Embryonic facial prominence (tissue), 1 donor: ENCODE measurements around the gene TTC9C.
"Not testable (repeated sequence)": the region's sequence is repeated elsewhere in the genome, so short reads cannot be mapped to it uniquely, and the experiment has no call there.

Source experiments
- DNase-seq: peaks from one replicate; pipeline ENCODE4 v3.0.0-alpha.2; 2016; ENCODE audit errors: extremely low spot score

TTC9C gene

GRCh38 chr11:62752177-62752785 lies 24.0 kb downstream of the TTC9C start:
- no peak for DNase-seq

- no peak for DNase-seq
These were observed 24.9 kb downstream of the TTC9C start for GRCh38 chr11:62752994-62753735.

GRCh38 chr11:62753736-62754603 lies 25.7 kb downstream of the TTC9C start, which contains the start of gene ZBTB3:
Gene ZBTB3 (minus strand): TSS chr11:62754160. CDS start chr11:62753664, 496 bp downstream.
- peak; percentile 99 for DNase-seq

DNA sequence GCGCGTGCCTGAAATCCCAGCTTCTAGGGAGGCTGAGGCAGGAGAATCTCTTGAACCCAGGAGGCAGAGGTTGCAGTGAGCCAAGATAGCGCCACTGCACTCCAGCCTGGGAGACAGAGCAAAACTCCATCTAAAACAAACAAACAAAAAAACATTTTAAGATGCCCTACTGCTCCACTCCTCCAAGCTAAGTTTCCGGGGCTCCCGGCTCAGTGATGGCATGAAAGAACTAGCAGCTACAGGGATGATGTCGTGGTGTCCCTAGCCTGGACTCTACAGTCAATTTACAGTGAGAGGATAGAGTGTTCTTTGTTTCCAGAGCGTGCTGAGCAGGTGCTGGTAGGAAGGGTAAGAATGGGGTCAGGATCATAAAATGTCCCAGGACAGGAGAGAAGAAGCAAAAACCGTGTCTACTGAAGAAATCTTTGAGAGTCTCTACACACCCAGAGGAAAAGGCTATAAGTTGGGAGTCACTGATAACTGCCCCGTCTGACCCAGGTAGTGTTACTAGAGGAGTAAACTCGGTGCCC lies 26.9 kb downstream of the TTC9C start:
- no peak for DNase-seq

DNA sequence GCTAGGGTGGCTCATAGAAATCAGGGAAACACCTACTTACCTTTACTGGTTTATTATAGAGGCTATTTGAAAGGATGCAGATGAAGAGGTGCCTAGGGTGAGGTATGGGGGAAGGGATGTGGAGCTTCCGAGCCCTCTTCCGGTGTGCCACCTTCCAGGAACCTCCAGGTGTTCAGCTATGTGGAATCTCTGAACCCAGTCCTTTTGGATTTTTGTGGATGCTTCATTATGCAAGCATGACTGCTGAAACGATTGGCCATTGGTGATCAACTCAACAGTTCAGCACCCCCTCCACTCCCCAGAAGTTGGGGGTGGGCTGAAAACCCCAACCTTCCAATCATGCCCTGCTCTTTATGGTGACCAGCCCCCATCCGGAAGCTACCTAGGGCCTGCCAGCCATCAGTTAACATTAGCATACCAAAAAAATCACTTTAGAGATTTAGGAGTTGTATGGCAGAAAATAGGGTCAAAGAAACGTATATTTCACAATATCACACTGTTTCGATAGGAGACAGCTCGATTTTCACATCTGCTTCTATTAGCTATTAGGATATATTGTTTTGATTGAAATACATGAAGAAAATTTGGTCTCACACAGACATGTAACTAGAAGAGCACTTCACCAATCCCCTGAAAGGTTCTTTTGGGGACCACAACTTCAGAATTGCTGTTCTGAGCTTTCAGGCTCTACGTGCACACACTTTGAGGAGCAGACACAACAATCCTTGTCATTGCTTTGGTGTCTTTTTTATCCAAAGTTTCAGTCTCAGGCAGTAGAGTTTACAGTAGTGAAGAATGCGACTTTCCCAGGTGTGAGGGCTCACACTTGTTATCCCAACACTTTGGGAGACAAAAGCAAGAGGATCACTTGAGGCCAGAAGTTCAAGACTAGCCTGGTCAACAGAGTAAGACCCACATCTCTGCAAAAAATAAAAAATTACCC lies 29.8 kb downstream of the TTC9C start:
- DNase-seq, result no peak

DNA sequence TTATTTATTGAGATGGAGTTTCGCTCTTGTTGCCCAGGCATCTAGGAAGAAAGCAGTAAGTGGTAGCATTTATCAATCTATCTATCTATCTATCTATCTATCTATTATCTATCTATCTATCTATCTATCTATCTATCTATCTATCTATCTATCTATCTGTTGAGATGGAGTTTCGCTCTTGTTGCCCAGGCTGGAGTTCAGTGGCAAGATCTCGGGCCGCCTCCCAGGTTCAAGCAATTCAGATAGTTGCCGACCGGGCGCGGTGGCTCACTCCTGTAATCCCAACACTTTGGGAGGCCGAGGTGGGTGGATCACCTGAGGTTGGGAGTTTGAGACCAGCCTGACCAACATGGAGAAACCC lies 32.6 kb downstream of the TTC9C start:
- DNase-seq, result not testable (repeated sequence)

DNA sequence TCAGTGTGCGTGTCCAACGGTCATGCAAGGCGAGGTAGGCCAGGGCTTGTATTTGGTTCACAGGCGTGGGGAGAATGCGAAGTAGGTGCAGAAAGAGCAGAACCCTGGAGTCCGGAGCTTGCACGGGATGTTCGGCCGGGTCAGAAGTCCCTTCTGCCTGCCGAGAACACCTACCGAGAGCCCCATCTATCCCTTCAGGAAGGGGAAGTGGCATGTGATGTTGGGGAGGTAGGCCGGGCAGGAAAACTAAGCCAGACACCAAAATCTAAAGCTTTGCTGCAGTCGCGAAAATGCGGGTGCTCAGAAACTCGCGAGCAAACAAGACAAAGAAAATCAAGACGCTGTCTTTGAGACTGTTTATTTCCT lies 42.5 kb downstream of the TTC9C start:
- DNase-seq, result no peak

- peak; percentile 92 for DNase-seq
These were observed 43.1 kb downstream of the TTC9C start, which contains the start of gene TAF6L for GRCh38 chr11:62771144-62772021. Gene TAF6L (plus strand): TSS chr11:62771396. CDS start chr11:62775784, 4,388 bp downstream.

DNA sequence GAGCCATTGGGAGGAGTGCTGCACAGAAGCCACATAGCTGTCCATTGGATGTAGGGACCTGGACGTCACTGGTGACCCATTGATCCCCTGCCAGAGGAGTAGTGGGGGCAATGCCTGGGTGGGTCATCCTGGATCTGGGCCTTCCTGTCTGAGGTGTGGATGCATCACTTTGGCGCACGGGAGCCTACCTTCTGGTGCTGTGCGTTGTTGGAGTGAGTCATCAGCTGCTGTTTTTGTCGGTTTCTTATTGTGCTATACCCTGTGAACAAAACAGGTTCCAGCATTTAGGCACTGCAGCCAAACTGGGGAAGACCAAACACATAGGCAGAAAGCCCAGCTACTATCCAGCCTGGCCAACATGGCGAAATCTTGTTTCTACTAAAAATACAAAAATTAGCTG lies 46.1 kb downstream of the TTC9C start:
- DNase-seq, result no peak

DNA sequence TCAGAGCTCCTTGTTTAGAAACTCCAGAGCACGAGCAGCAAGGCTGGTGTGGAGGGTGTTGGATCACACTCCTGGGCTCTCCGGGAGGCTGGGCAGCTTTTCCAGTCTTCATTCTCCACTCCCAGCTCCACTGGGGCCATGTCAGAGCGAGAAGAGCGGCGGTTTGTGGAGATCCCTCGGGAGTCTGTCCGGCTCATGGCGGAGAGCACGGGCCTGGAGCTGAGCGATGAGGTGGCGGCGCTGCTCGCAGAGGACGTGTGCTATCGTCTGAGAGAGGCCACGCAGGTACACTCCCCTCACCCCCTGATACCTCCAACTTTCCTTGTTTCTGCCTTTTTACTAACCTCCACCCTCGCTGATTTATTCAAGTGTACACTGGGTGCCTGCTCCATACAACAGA lies 47.4 kb downstream of the TTC9C start:
- no peak for DNase-seq

GRCh38 chr11:62777389-62777788 lies 49.1 kb downstream of the TTC9C start:
- no peak for DNase-seq

GRCh38 chr11:62778441-62778840 lies 50.2 kb downstream of the TTC9C start:
- DNase-seq, result no peak

DNA sequence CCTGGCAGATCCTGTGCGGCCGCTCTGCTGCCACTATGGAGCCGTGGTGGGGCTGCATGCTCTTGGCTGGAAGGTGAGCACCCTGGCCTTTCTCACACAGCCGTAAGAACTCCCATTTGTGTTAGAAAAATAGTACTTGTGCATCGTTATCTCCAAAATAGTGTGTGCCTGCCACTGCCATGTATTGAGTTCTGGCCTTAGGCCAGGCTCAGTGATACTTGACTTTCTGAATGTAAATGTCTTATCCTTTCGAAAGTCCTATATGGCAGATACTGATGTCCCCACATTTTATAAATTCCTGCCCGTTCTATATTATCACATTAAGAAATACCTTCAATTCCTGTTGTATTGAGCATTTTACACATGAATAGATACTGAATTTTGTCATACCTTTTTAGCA lies 54.5 kb downstream of the TTC9C start:
- no peak for DNase-seq

DNA sequence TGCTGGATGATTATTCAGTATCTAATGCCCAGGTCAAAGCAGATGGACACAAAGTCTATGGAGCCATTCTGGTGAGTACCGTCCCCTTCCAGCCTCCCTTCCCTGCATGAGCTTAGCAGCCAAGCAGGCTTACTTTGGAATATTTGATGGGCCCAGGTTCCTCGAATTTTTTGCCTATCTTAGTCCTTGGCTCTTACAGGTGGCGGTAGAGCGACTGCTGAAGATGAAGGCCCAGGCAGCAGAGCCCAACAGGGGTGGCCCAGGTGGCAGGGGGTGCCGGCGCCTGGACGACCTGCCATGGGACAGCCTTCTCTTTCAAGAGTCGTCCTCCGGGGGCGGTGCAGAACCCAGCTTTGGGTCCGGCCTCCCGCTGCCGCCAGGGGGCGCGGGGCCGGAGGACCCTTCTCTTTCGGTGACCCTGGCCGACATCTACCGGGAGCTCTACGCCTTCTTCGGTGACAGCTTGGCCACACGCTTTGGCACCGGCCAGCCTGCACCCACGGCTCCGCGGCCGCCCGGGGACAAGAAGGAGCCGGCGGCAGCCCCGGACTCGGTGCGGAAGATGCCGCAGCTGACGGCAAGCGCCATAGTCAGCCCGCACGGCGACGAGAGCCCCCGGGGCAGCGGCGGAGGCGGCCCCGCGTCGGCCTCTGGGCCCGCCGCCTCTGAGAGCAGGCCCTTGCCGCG lies 58.2 kb downstream of the TTC9C start:
- peak; percentile 71 for DNase-seq

DNA sequence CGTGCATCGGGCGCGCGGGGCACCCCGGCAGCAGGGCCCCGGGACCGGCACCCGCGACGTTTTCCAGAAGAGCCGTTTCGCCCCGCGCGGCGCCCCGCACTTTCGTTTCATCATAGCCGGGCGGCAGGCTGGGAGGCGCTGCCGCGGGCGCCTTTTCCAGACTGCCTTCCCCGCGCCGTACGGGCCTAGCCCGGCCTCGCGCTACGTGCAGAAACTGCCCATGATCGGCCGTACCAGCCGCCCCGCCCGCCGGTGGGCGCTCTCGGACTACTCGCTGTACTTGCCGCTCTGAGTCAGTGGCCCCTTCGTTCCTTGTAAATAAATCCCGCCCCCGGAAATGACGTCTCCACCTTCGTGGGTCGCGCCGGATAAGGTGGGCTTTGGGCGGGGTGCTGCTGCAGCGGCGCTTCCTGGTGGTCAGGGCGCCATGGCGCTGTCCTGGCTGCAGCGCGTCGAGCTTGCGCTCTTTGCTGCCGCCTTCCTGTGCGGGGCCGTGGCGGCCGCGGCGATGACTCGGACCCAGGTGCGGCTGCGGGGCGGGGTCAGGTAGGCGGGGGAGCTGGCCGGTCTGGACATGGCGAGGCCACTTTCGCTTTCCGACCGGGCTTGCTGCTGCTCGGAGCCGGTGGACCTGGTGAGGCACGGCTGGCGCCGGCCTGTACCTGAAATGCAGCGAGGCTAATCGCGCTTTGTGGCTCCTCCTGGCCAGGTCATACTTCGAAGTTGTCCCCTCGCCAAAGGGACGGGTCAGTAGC lies 58.9 kb downstream of the TTC9C start, which contains the start of gene TMEM179B:
Gene TMEM179B (plus strand): TSS at position 398 of the 755 bp plus-strand sequence. CDS start 30 bp downstream, at position 428.
- peak; percentile 97 for DNase-seq
